Stimulated activated CD8-positive, alpha-beta memory T cell treated with anti-CD3 and anti-CD28 coated beads, Interleukin-7, amount 100 ng/mL, for 1 hour (primary cell): ENCODE data around the gene MAML3.
"Not testable (repeated sequence)": the region's sequence is repeated elsewhere in the genome, so short reads cannot be mapped to it uniquely, and the experiment has no call there.

Experiments
- DNase-seq, 2 donors: peaks; one replicate each; pipeline ENCODE4 v3.0.0-alpha.2; 2020; ENCODE audit warnings: low read depth in 2 of 2

Gene MAML3

DNA sequence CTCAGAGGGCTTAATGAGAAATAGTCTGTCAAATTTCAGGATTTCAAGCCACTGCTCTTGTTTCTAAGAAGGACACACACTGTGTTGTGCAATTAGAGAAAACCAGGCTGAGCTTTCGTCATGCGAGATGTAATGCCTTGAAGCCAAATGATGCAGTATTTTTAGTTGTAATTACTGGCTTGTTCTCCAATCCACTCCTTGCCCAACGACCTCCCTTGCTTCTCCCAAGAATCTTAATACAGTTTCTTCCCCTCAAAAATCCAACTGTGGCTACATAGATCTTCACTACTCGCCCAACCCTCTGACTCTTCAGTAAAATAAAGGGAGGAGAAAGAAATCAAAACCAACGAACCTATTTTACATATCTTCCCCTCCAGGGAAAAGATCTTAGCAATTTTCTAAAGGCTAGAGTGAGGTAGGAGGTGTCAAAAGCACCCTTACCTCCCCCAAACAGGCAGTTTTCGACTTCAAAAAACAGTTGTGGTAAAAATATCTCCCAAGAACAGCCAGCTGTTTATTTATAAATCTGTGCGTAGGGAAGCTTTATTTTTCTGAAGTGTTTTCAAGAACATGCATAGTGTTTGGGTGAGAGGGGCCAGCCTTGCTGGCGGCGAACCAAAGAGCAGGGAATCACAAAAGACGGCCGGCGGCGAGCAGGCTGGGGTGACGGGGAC is 419.6 kb downstream of the MAML3 start:
- no peak for DNase-seq

DNA sequence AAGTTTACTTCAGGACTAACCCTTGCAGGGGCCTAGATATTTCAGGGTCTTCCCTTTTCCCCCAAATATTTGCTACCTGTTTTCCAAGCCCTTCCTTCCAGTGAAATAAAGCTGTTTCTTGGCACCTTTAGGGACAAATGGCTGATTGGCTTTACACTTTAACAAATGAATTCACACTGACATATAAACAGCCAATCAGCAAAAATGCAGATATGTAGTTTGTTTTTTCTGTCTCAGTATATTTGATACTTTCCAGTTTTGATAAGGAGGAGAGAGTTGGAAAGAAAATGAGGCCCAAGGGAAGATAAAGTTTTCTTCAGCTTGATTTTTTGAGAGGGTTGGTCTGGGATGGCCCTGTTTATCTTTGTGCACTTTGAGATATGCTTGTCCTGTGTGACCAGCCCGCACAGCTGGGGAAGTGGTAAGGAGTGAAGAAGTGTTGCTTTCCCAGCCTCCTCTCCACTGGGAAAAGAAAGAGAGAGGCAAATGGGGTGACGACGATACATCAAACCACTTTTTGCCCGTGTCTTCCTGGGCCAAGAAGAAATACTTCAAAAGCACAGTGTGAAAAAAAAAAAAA is 420.9 kb downstream of the MAML3 start:
- DNase-seq, result no peak

GRCh38 chr4:139728840-139729239 is 425.1 kb downstream of the MAML3 start:
- DNase-seq, result no peak

DNA sequence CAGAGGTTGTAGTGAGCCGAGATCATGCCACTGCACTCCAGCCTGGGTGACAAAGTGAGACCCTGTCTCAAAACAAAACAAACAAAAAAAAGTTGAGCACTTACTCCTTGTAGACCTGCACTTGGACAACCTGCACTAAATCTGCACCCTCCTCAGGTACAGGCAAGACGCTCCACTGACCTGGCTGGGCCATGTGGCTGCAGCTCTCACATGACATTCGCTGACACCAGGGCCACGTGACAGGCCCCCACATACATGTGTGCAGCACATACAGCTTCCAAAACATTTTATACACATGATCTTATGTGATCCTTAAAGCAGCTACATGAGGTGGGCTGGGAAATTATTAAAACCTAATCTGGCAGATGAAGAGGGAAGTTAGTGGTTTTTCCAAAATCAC is 425.8 kb downstream of the MAML3 start:
- DNase-seq, result no peak

GRCh38 chr4:139726615-139727014 is 427.4 kb downstream of the MAML3 start:
- DNase-seq, result no peak

DNA sequence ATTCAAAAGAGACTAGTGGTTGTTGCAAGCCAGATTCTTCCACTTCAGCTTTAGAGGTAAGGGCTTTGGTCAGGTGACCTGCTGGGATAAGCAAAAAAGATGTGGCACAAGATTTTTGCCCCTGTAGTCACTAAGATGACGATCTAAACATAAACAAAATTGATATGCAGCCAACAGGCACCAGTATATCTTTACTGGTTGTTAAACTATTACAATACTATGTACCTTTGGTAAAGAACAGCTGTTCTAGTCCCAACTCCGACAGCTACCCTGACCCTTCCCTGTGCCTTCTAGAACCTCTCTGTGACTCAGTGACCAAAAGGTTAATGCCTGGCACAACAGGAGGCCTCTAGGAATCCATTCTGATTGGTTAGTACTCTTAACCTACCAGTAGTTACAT is 428.7 kb downstream of the MAML3 start:
- DNase-seq, result no peak

DNA sequence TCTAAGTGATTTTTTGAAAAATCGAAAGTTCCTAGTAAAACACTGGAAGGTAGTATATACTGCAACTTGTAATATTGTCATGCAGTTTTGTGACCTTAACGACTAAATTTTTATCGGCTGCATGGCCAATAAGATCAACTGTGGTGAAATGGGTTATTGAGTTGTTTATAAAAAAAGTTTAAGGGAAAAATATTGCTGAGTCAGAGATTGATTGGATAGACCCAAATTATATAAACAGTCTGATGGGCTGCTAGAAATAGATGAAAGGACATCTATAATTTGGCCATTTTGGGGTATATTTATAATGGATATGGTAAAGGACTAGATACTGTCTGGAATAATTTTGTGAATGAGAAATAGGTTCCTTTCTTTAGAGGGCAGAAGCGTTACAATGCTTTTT is 432.2 kb downstream of the MAML3 start:
- DNase-seq, result no peak

DNA sequence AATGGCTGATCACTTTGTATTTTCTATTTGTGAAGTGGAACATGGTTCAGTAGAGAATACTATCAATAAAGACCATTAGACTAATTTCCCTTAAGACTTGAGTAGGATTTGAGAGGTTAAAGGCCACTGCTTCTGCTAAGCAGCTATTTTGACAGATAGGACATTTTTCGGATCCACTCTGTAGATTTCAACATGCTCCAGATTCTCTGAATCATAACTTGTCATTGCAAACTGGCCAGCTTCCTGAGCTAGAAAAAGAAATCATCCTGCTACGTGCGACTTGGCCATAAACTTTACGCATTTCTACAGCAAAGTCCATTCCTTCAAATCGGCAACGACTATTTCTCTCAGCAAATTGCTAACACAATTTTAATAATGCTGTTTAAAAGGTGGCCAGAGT is 433.2 kb downstream of the MAML3 start:
- DNase-seq, result no peak

GRCh38 chr4:139719381-139720101 is 434.4 kb downstream of the MAML3 start:
- DNase-seq, result no peak

- no peak for DNase-seq
These were observed 435.2 kb downstream of the MAML3 start for GRCh38 chr4:139718833-139719232.

DNA sequence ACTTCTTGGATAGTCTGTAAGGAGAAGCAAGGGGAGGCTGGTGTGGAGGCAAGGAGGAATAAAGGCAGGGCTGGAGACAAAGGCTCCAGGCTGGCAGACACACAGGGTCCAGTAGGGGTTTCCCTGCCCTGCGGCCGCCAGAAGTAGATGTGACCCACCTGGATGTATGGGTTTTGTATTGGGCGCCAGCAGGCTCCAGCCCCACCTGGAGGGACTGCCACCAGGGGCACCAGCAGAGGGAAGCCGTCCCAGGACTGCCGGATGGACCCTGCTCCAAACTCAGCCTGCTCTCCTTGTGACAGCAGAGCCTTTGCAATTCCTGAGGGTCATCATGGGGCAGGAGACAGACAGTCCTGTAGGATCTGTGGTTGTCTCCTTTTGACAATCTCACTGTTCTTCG is 435.6 kb downstream of the MAML3 start:
- DNase-seq, result no peak

DNA sequence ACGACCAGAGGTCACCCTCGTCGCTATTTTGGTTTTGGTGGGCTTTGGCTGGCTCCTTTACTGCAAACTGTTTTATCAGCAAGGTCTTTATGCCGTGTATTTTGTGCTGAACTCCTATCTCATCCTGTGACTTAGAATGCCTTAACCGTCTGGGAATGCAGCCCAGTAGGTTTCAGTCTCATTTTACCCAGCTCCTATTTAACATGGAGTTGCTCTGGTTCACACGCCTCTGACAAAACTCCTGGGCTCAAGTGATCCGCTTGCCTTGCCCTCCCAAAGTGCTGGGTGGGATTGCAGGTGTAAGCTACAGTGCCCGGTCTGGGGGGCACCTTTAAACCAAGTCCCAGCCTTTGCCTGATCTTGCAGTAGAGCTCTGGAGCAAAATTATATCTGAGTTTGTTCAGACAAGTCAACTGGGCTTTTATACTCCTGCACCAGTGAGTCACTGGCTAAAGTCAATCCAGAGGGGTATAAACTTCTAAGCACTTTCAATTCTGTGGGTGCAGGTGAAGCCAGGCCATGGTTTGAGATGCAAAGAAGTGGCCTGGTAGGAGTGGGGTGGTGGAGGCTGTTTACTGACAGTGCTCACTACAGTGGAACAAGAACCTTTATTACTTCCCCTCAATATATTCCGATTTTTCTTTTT is 438.1 kb downstream of the MAML3 start:
- DNase-seq, result no peak

DNA sequence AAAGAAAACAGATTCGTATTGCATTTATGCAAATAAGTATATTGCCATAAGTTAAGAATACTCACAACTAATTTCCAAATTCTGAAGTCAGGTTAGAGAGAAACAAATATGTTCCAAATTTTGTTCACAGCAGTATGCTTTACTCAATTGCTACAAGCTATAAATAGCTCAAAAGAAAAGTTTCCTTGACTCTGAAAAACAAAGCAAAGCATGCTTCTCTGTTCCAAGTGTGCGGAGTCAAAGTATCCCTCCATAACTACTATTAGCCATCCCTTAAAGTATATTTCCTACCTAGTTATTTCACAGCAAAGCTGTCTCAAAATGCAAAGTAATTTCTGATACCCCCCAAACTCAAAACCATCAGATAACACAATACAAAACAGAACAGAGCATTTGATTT is 441.1 kb downstream of the MAML3 start:
- no peak for DNase-seq

DNA sequence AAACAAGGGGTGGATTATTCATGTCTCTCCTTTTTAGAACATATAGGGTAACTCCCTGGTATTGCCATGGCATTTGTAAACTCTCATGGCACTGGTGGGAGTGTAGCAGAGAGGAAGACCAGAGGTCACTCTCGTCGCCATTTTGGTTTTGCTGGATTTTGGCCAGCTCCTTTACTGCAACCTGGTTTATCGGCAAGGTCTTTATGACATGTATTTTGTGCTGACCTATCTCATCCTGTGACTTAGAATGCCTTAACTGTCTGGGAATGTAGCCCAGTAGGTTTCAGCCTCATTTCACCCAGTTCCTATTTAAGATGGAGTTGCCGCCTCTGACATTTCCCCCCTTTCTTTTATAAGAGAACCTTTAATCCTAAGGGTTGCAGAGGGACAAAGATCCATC is 442.5 kb downstream of the MAML3 start:
- no peak for DNase-seq

- DNase-seq, result no peak
These were observed 443.9 kb downstream of the MAML3 start for GRCh38 chr4:139710073-139710472.

GRCh38 chr4:139709660-139710059 is 444.3 kb downstream of the MAML3 start:
- DNase-seq, result no peak

GRCh38 chr4:139704915-139705485 is 449.0 kb downstream of the MAML3 start:
- no peak for DNase-seq

- DNase-seq, result no peak
These were observed 453.4 kb downstream of the MAML3 start for GRCh38 chr4:139700568-139700967.

DNA sequence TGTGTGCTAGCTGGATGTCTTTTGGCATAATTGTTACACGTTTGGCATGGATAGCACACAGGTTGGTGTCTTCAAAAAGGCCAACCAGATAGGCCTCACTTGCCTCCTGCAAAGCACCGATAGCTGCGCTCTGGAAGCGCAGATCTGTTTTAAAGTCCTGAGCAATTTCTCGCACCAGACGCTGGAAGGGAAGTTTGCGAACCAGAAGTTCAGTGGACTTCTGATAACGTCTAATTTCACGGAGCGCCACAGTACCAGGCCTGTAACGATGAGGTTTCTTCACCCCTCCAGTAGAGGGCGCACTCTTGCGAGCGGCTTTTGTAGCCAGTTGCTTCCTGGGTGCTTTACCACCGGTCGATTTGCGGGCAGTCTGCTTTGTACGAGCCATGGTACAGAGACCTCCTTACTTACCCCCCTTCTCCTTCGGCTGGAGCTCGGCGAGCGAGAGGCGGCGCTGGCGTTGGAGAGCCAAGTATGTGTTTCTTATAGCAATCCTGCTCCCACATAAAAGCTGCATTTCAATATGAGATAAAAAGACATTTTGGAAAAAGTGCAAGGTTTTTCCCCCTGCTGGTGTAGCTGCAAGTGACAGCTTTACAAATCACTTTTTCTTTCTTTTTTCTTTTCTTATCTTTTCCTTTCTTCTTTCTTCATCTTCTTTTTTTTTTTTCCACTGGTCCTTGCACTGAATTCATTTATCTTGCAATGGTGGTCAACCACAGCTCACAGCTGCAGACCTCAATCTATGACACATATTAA is 455.6 kb downstream of the MAML3 start:
- not testable (repeated sequence) for DNase-seq

- no peak for DNase-seq
These were observed 457.5 kb downstream of the MAML3 start for GRCh38 chr4:139696491-139696890.

DNA sequence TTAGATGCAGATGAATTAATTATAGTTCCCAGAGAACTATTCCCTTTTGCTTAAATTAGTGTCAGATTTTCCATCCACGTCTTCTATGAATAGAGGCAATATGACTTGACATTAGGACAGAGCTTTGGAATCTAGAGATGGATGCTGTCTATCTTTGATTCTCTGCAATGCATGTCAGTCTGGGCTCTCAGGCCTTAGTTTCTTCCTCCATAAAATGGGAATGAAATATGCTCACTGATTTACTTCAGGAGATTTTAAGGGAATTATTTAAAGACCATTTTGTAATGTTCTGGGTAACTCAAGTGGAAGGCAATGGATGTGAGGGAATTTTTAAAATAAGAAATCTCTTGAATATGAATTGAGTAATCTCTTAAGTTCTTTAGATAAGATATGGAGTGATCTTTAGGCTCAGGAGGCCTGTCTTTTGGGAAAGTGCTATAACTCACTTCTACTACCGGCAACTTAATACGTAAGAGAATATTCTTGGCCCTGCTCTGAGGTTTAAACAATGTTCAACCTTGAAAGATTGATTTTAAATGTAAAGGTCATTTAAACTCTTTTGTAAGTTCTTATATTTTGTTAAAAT is 459.4 kb downstream of the MAML3 start:
- DNase-seq, result no peak
